ENCODE results near the gene CETN2. TPM values are rescaled to one million over a fixed set of nuclear protein-coding genes. Genes with fewer than 3 reads are reported as not detected.
"Not testable (repeated sequence)": the region's sequence is repeated elsewhere in the genome, so short reads cannot be mapped to it uniquely, and the experiment has no call there.

Gene CETN2
- total RNA-seq, 1 experiment from 2014 or later = 24.6 TPM

- Histone ChIP-seq H3K4ac (ENCODE audit: low read depth, low read length) (no peak overlapping the region), H2AK5ac (ENCODE audit: insufficient read length, low read length) (no peak overlapping the region), H3K56ac (ENCODE audit: insufficient read length, low read depth, low read length) (no peak overlapping the region), H2BK15ac (ENCODE audit: low read depth, low read length) (no peak overlapping the region), H2BK5ac (ENCODE audit: insufficient read length, low read length) (no peak overlapping the region), H3K23me2 (ENCODE audit: insufficient read length, low read depth, low read length, poor library complexity, severe bottlenecking) (no peaks in the 10 kb centered on the region), H3T11ph (ENCODE audit: low read length) (no peak overlapping the region), H4K8ac (replicated peaks; ENCODE audit: insufficient read length, low read depth, low read length) (no peak overlapping the region), H3K4me2 (ENCODE audit: insufficient read depth, insufficient read length, low read length) (no peak overlapping the region), H4K91ac (ENCODE audit: insufficient read length, low read depth, low read length) (no peak overlapping the region), H3K9me3 (ENCODE audit: control insufficient read depth, low read depth, low read length) (peaks cover 22% of the 10 kb centered on the region), H4K20me1 (ENCODE audit: control insufficient read depth, insufficient read depth, insufficient read length) (no peaks in the 10 kb centered on the region), H3K79me2 (ENCODE audit: insufficient read depth, low read length) (no peaks in the 10 kb centered on the region), H2BK120ac (ENCODE audit: low read depth, low read length, poor library complexity, severe bottlenecking) (no peak overlapping the region), H4K5ac (ENCODE audit: insufficient read length, low read depth, low read length) (no peak overlapping the region), H3K9ac (ENCODE audit: extremely low read depth, insufficient read length, low read length) (no peak overlapping the region), H2BK20ac (ENCODE audit: low read depth, low read length, poor library complexity, severe bottlenecking) (no peak overlapping the region), H3K27ac (ENCODE audit: insufficient read length, low read depth, low read length) (no peak overlapping the region), H3K27me3 (ENCODE audit: insufficient read depth, low read length) (no peaks in the 10 kb centered on the region), H2BK12ac (ENCODE audit: insufficient read length, low read depth, low read length) (no peak overlapping the region), H2AFZ (ENCODE audit: low read length) (no peak overlapping the region), H3K4me1 (ENCODE audit: insufficient read depth, low read length) (no peaks in the 10 kb centered on the region), H3K23ac (ENCODE audit: insufficient read length, low read depth, low read length) (no peak overlapping the region), H3K18ac (ENCODE audit: insufficient read length, low read depth, low read length) (no peak overlapping the region), H3K79me1 (ENCODE audit: insufficient read depth, low read depth, low read length, poor library complexity, severe bottlenecking) (no peaks in the 10 kb centered on the region), H3K14ac (ENCODE audit: insufficient read depth, low read length) (no peak overlapping the region)
- Mint-ChIP-seq H3K4me1 (no peaks in the 10 kb centered on the region), H3K9me3 (peaks cover 72 to 78% of the 10 kb centered on the region in 2 experiments), H3K4me3 (no peak overlapping the region), H3K36me3 (ENCODE audit: insufficient read depth in 1 of 3, low read depth in 3 of 3) (no peaks in the 10 kb centered on the region; a peak in 1 of 7 replicates), H3K27ac (no peak overlapping the region), H3K27me3 (ENCODE audit: low read depth) (peaks cover 23% of the 10 kb centered on the region)
- WGBS (ENCODE audit: extremely low coverage, insufficient read length, low lambda C conversion rate) = no CpG with 5 or more reads among the region's 1 CpG
- DNase-seq = no peak
- TF ChIP-seq CTCF (conservative IDR thresholded peaks at IDR 0.05) = no peak
These were observed 31.6 kb downstream of the CETN2 start for GRCh38 chrX:152798945-152799344.

- not testable (repeated sequence) for H3K23ac ChIP-seq (ENCODE audit: insufficient read length, low read depth, low read length); H3K18ac ChIP-seq (ENCODE audit: insufficient read length, low read depth, low read length); H2BK15ac ChIP-seq (ENCODE audit: low read depth, low read length); H4K91ac ChIP-seq (ENCODE audit: insufficient read length, low read depth, low read length); H3K4me1 Mint-ChIP-seq; H3K79me2 ChIP-seq (ENCODE audit: insufficient read depth, low read length); H3T11ph ChIP-seq (ENCODE audit: low read length); DNase-seq; H4K5ac ChIP-seq (ENCODE audit: insufficient read length, low read depth, low read length); H3K4me3 Mint-ChIP-seq; H4K20me1 ChIP-seq (ENCODE audit: control insufficient read depth, insufficient read depth, insufficient read length); H3K36me3 Mint-ChIP-seq (ENCODE audit: insufficient read depth in 1 of 3, low read depth in 3 of 3); H3K27ac Mint-ChIP-seq; H3K27ac ChIP-seq (ENCODE audit: insufficient read length, low read depth, low read length); H3K79me1 ChIP-seq (ENCODE audit: insufficient read depth, low read depth, low read length, poor library complexity, severe bottlenecking); H3K56ac ChIP-seq (ENCODE audit: insufficient read length, low read depth, low read length); H3K4me2 ChIP-seq (ENCODE audit: insufficient read depth, insufficient read length, low read length); H2AK5ac ChIP-seq (ENCODE audit: insufficient read length, low read length); H3K27me3 Mint-ChIP-seq (ENCODE audit: low read depth); H2AFZ ChIP-seq (ENCODE audit: low read length); H3K27me3 ChIP-seq (ENCODE audit: insufficient read depth, low read length); H3K4me1 ChIP-seq (ENCODE audit: insufficient read depth, low read length); H3K9ac ChIP-seq (ENCODE audit: extremely low read depth, insufficient read length, low read length); H2BK20ac ChIP-seq (ENCODE audit: low read depth, low read length, poor library complexity, severe bottlenecking); H2BK120ac ChIP-seq (ENCODE audit: low read depth, low read length, poor library complexity, severe bottlenecking); H3K14ac ChIP-seq (ENCODE audit: insufficient read depth, low read length); H3K23me2 ChIP-seq (ENCODE audit: insufficient read length, low read depth, low read length, poor library complexity, severe bottlenecking); H4K8ac ChIP-seq (replicated peaks; ENCODE audit: insufficient read length, low read depth, low read length); H2BK12ac ChIP-seq (ENCODE audit: insufficient read length, low read depth, low read length); H3K4ac ChIP-seq (ENCODE audit: low read depth, low read length); H2BK5ac ChIP-seq (ENCODE audit: insufficient read length, low read length)
- H3K9me3 ChIP-seq (ENCODE audit: control insufficient read depth, low read depth, low read length) = peaks cover 11% of the 10 kb centered on the region
- H3K9me3 Mint-ChIP-seq = peaks cover 12 to 14% of the 10 kb centered on the region in 2 experiments; a peak in 4 of 5 replicates
- no CpG with 5 or more reads among the region's 3 CpGs for WGBS (ENCODE audit: extremely low coverage, insufficient read length, low lambda C conversion rate)
These were observed 43.5 kb downstream of the CETN2 start for GRCh38 chrX:152787062-152787461.
